SU-DHL-6 (cell line): ENCODE measurements around the gene ZNF316.

ENCODE experiments used
- EZH2phosphoT487 ChIP-seq: fragments of 200-600 bp; sonication (generic), shearing (Covaris generic); conservative IDR thresholded peaks from 2 replicates; pipeline ENCODE4 v1.6.1; 2018; ENCODE audit warnings: mild to moderate bottlenecking, antibody characterized with exemption, low read length, moderate library complexity, mixed read lengths
- TF ChIP-seq, protein P1 (sequence below): fragments of 200-600 bp; sonication (generic); IDR thresholded peaks from one replicate; pipeline ENCODE4 v1.5.1; 2017; ENCODE audit warnings: antibody characterized with exemption, mild to moderate bottlenecking, low read length, moderate library complexity; ENCODE audit not compliant: insufficient read depth, poor library complexity, severe bottlenecking

DNA sequence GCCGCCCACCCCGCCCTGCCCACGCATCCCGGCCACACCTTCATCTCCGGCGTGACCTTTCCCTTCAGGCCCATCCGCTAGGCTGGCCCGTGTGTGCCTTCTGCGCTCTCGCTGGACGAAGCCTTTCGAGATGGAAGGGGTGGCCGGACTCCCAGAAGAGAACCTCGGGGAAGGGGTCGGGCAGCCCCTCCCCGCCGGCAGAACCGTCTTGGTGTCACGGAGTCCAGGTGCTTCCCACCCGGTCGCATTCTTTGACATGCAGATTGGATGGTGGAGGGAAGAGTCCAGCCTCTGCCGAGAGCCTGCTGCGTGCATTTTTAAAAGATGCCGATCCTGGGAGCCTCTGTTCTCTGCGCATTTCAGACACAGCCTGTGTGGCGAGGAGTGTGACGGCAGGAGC lies 29.0 kb upstream of the ZNF316 start:
- TF ChIP-seq, protein P1, sequence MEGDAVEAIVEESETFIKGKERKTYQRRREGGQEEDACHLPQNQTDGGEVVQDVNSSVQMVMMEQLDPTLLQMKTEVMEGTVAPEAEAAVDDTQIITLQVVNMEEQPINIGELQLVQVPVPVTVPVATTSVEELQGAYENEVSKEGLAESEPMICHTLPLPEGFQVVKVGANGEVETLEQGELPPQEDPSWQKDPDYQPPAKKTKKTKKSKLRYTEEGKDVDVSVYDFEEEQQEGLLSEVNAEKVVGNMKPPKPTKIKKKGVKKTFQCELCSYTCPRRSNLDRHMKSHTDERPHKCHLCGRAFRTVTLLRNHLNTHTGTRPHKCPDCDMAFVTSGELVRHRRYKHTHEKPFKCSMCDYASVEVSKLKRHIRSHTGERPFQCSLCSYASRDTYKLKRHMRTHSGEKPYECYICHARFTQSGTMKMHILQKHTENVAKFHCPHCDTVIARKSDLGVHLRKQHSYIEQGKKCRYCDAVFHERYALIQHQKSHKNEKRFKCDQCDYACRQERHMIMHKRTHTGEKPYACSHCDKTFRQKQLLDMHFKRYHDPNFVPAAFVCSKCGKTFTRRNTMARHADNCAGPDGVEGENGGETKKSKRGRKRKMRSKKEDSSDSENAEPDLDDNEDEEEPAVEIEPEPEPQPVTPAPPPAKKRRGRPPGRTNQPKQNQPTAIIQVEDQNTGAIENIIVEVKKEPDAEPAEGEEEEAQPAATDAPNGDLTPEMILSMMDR: no peak
- TF ChIP-seq EZH2phosphoT487: no peak
